AG09319 (cell line): Measurements from ENCODE around the gene AGAP1.

Source experiments
- DNase-seq: peaks from one replicate; pipeline ENCODE4 v3.0.0-alpha.2; 2010; ENCODE audit warnings: low read depth; ENCODE audit errors: extremely low read depth
- CTCF ChIP-seq: IDR thresholded peaks from 2 replicates; pipeline ENCODE4 v1.5.1; 2011; ENCODE audit warnings: low read depth, mild to moderate bottlenecking, inconsistent platforms, low read length, moderate library complexity

Gene AGAP1

GRCh38 chr2:235550946-235551345 lies 57.1 kb downstream of the AGAP1 start:
- TF ChIP-seq CTCF: no peak
- no peak for DNase-seq

- no peak for DNase-seq
- TF ChIP-seq CTCF: peak; percentile 40
Measured at GRCh38 chr2:235551965-235552364, 58.1 kb downstream of the AGAP1 start.

GRCh38 chr2:235552671-235553070 lies 58.8 kb downstream of the AGAP1 start:
- no peak for DNase-seq
- TF ChIP-seq CTCF: no peak

- no peak for TF ChIP-seq CTCF
- no peak for DNase-seq
Measured at GRCh38 chr2:235553291-235553690, 59.4 kb downstream of the AGAP1 start.

GRCh38 chr2:235553696-235554100 lies 59.9 kb downstream of the AGAP1 start:
- no peak for DNase-seq
- TF ChIP-seq CTCF: no peak

GRCh38 chr2:235554385-235554784 lies 60.5 kb downstream of the AGAP1 start:
- no peak for TF ChIP-seq CTCF

GRCh38 chr2:235554936-235555335 lies 61.1 kb downstream of the AGAP1 start:
- DNase-seq: no peak
- TF ChIP-seq CTCF: no peak

More at GRCh38 chr2:235554385-235554784, 60.5 kb downstream of the AGAP1 start:
- DNase-seq: no peak

GRCh38 chr2:235555371-235555770 lies 61.5 kb downstream of the AGAP1 start:
- TF ChIP-seq CTCF: no peak
- DNase-seq: no peak
